Breast epithelium (tissue), 3 donors: ENCODE data around the gene GSKIP.

Source experiments
- CTCF ChIP-seq, 3 donors: fragments of 450-650 bp; IDR thresholded peaks; one replicate each; pipeline ENCODE4 v1.5.1; 2016 to 2017; ENCODE audit warnings: antibody characterized with exemption in 3 of 3, mild to moderate bottlenecking in 3 of 3, moderate library complexity in 3 of 3
- POLR2A ChIP-seq: fragments of 450-650 bp; IDR thresholded peaks from one replicate; pipeline ENCODE4 v1.6.1; 2016; ENCODE audit warnings: antibody characterized with exemption, mild to moderate bottlenecking, moderate library complexity
- POLR2AphosphoS5 ChIP-seq, 3 donors: sonication (generic); formaldehyde crosslinking; IDR thresholded peaks; one replicate each; pipeline ENCODE4 v1.6.1; 2017; ENCODE audit warnings: antibody characterized with exemption in 3 of 3

- TF ChIP-seq CTCF (IDR thresholded peaks at IDR 0.05): no peak
- no peak for TF ChIP-seq POLR2AphosphoS5 (IDR thresholded peaks at IDR 0.05)
- TF ChIP-seq POLR2A: no peak
Observed at GRCh38 chr14:96338551-96338950, 24.8 kb upstream of the GSKIP start.
